Colonic mucosa (tissue), 4 donors: Measurements from ENCODE around the gene GAS6. TPM values are rescaled to one million over a fixed set of nuclear protein-coding genes. Genes with fewer than 3 reads are reported as not detected.

Experiments used
- DNase-seq: peaks from one replicate; pipeline ENCODE4 v3.0.0-alpha.2; 2020
- H3K27ac ChIP-seq: fragments of 200-600 bp; one replicate; pipeline ENCODE4 v1.8.0; 2021
- H3K27me3 ChIP-seq: fragments of 200-600 bp; one replicate; pipeline ENCODE4 v1.8.0; 2021
- H3K36me3 ChIP-seq: fragments of 200-600 bp; one replicate; pipeline ENCODE4 v1.8.0; 2021
- H3K4me1 ChIP-seq: fragments of 200-600 bp; one replicate; pipeline ENCODE4 v1.8.0; 2021; ENCODE audit warnings: mild to moderate bottlenecking
- H3K4me3 ChIP-seq: fragments of 200-600 bp; one replicate; pipeline ENCODE4 v1.8.0; 2021
- H3K9ac ChIP-seq, 2 donors: one replicate each; pipeline ENCODE4 v1.7.0; 2013; ENCODE audit warnings: control low read depth in 2 of 2, low read depth in 2 of 2, low read length in 2 of 2
- H3K9me3 ChIP-seq: fragments of 200-600 bp; one replicate; pipeline ENCODE4 v1.8.0; 2021
- CTCF ChIP-seq: fragments of 200-600 bp; IDR thresholded peaks from one replicate; pipeline ENCODE4 v1.8.0; 2022; ENCODE audit warnings: antibody characterized with exemption, mild to moderate bottlenecking
- intact Hi-C: fragments of 100-400 bp; cut with DNase I; formaldehyde crosslinking; loops from one replicate; pipeline ENCODE4 v1.14.1; 2022
- total RNA-seq, 2 donors: library from RNA; stranded (reverse); fragmentation: NEBNext Ultra II Directional in 1 of 2; extraction: Animal tissue kit (Norgen Biotek cat#: 25700) in 1 of 2; gene quantifications; one replicate each; pipeline ENCODE4 v1.2.1, GENCODE V29; 2021
- donor health status: healthy.
- donor health status: DM: no; HTN: no; CAD: no.
- donor health status: DM: no; HTN: no; CAD: no.

The GAS6 gene
- total RNA-seq, 2 donors from 2014 or later, result 118 to 121 TPM

GRCh38 chr13:113887700-113888201 is 23.9 kb upstream of the GAS6 start:
- DNase-seq, result no peak
- no peaks in the 10 kb centered on the region for H3K4me1 ChIP-seq
- H3K27ac ChIP-seq, result no peak overlapping the region
- no peaks in the 10 kb centered on the region for H3K9me3 ChIP-seq
- no peak overlapping the region for H3K4me3 ChIP-seq
- no peak overlapping the region for H3K9ac ChIP-seq
- H3K36me3 ChIP-seq, result no peaks in the 10 kb centered on the region
- intact Hi-C loops, result no loop called here
- no peaks in the 10 kb centered on the region for H3K27me3 ChIP-seq
- no peak for TF ChIP-seq CTCF

- Histone ChIP-seq H3K36me3 (no peaks in the 10 kb centered on the region), H3K9me3 (no peaks in the 10 kb centered on the region), H3K4me3 (no peak overlapping the region), H3K27ac (no peak overlapping the region), H3K27me3 (no peaks in the 10 kb centered on the region), H3K4me1 (no peaks in the 10 kb centered on the region), H3K9ac (no peak overlapping the region)
- intact Hi-C loops, result no loop called here
- no peak for TF ChIP-seq CTCF
- no peak for DNase-seq
Measured at GRCh38 chr13:113886561-113887112, 22.8 kb upstream of the GAS6 start.

- no peak for TF ChIP-seq CTCF
- Histone ChIP-seq H3K9me3 (no peaks in the 10 kb centered on the region), H3K27ac (no peak overlapping the region), H3K4me3 (no peak overlapping the region), H3K27me3 (no peaks in the 10 kb centered on the region), H3K36me3 (no peaks in the 10 kb centered on the region), H3K9ac (no peak overlapping the region), H3K4me1 (no peaks in the 10 kb centered on the region)
- intact Hi-C loops, result no loop called here
- DNase-seq, result no peak
Measured at GRCh38 chr13:113884821-113885220, 20.9 kb upstream of the GAS6 start.

GRCh38 chr13:113883921-113884804 is 20.3 kb upstream of the GAS6 start:
- no peaks in the 10 kb centered on the region for H3K9me3 ChIP-seq
- no peaks in the 10 kb centered on the region for H3K27me3 ChIP-seq
- no peak overlapping the region for H3K9ac ChIP-seq
- H3K27ac ChIP-seq, result no peak overlapping the region
- no peak for DNase-seq
- intact Hi-C loops, result no loop called here
- no peaks in the 10 kb centered on the region for H3K36me3 ChIP-seq
- TF ChIP-seq CTCF, result no peak
- H3K4me3 ChIP-seq, result no peak overlapping the region
- no peaks in the 10 kb centered on the region for H3K4me1 ChIP-seq

GRCh38 chr13:113883314-113883811 is 19.5 kb upstream of the GAS6 start:
- no peak overlapping the region for H3K9ac ChIP-seq
- H3K4me1 ChIP-seq, result no peaks in the 10 kb centered on the region
- DNase-seq, result no peak
- TF ChIP-seq CTCF, result no peak
- H3K4me3 ChIP-seq, result no peak overlapping the region
- H3K36me3 ChIP-seq, result no peaks in the 10 kb centered on the region
- H3K9me3 ChIP-seq, result no peaks in the 10 kb centered on the region
- intact Hi-C loops, result no loop called here
- H3K27me3 ChIP-seq, result no peaks in the 10 kb centered on the region
- no peak overlapping the region for H3K27ac ChIP-seq
